ENCODE results near the gene RERE.

GRCh38 chr1:8736927-8737326, 80.5 kb downstream of the RERE start:
- TF ChIP-seq CTCF (IDR thresholded peaks at IDR 0.05; ENCODE audit: low read depth, low read length, poor library complexity, severe bottlenecking): no peak
- TF ChIP-seq EZH2phosphoT487 (IDR thresholded peaks at IDR 0.05; ENCODE audit: borderline replicate concordance, low read length): no peak
